Lower lobe of right lung (tissue), 2 donors: ENCODE results near the gene CSNK1D. TPM values are rescaled to one million over a fixed set of nuclear protein-coding genes. Genes with fewer than 3 reads are reported as not detected.

Source experiments
- ATAC-seq, 2 donors: fragments of 200-7000 bp; cut with Tn5 transposase; one replicate each; pipeline ENCODE4 v1.9.1; 2020 to 2022; ENCODE audit warnings: mild to moderate bottlenecking in 2 of 2, moderate library complexity in 2 of 2
- DNase-seq: peaks from one replicate; pipeline ENCODE4 v3.0.0-alpha.2; 2020
- H3K27ac ChIP-seq: fragments of 200-600 bp; one replicate; pipeline ENCODE4 v1.8.0; 2022
- H3K27me3 ChIP-seq: fragments of 200-600 bp; one replicate; pipeline ENCODE4 v1.8.0; 2022; ENCODE audit warnings: low read depth
- H3K36me3 ChIP-seq: fragments of 200-600 bp; one replicate; pipeline ENCODE4 v1.8.0; 2022; ENCODE audit warnings: mild to moderate bottlenecking
- H3K4me1 ChIP-seq: fragments of 200-600 bp; one replicate; pipeline ENCODE4 v1.8.0; 2022
- H3K4me3 ChIP-seq: fragments of 200-600 bp; one replicate; pipeline ENCODE4 v1.8.0; 2022; ENCODE audit warnings: mild to moderate bottlenecking
- H3K9me3 ChIP-seq: fragments of 200-600 bp; one replicate; pipeline ENCODE4 v1.8.0; 2022
- intact Hi-C: fragments of 100-400 bp; cut with DNase I; formaldehyde crosslinking; loops from one replicate; pipeline ENCODE4 v1.11.0; 2022
- total RNA-seq: library from RNA; stranded (reverse); fragmentation: NEBNext Ultra II Directional; extraction: Animal tissue kit (Norgen Biotek cat#: 25700); gene quantifications from one replicate; pipeline ENCODE4 v1.2.1, GENCODE V29; 2021
- TF ChIP-seq, protein P1 (sequence below): fragments of 200-600 bp; IDR thresholded peaks from one replicate; pipeline ENCODE4 v1.8.0; 2022; ENCODE audit warnings: antibody characterized with exemption, mild to moderate bottlenecking
- donor health status: DM: no; HTN: yes; CAD: no; lungs with severe emphysema.

CSNK1D gene
- total RNA-seq, 1 donor from 2014 or later, result 146 TPM

DNA sequence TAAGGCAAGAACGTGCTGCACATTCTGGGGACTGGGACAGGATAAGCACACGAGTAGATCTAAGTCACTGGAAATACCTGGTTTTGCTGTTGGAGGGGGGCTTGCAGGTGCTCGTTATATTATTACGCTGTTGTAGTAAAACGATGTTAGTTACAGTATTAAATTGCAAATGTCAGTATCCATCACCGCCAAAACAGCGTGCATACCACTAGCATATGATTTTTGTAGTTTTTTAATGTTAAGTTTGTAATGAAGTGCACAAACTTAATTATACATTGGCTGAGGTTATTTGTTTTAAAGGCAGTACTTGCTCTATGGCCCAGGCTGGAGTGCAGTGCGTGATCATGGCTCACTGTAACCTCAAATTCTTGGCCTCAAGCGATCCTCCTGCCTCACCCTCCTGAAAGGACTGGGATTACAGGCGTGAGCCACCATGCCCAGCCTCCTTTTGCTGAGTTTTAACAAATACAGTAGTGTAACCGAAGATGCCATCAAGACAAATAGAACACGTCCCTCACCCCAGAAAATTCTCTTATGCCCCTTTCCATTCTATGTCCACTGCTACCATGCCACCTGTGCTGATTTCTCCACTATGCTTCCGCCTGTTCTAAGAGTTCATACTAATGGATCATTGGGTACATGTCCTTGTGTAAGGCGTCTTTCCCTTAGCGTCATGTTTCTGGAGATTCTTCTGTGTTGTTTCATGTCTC is 20.7 kb upstream of the CSNK1D start:
- no peaks in the 10 kb centered on the region for H3K9me3 ChIP-seq
- H3K27me3 ChIP-seq, result no peaks in the 10 kb centered on the region
- DNase-seq (no peak), ATAC-seq (no peak)
- no peaks in the 10 kb centered on the region for H3K36me3 ChIP-seq
- H3K4me1 ChIP-seq, result peaks cover 67% of the 10 kb centered on the region
- H3K4me3 ChIP-seq, result peak overlapping the region; percentile 47
- TF ChIP-seq, protein P1, sequence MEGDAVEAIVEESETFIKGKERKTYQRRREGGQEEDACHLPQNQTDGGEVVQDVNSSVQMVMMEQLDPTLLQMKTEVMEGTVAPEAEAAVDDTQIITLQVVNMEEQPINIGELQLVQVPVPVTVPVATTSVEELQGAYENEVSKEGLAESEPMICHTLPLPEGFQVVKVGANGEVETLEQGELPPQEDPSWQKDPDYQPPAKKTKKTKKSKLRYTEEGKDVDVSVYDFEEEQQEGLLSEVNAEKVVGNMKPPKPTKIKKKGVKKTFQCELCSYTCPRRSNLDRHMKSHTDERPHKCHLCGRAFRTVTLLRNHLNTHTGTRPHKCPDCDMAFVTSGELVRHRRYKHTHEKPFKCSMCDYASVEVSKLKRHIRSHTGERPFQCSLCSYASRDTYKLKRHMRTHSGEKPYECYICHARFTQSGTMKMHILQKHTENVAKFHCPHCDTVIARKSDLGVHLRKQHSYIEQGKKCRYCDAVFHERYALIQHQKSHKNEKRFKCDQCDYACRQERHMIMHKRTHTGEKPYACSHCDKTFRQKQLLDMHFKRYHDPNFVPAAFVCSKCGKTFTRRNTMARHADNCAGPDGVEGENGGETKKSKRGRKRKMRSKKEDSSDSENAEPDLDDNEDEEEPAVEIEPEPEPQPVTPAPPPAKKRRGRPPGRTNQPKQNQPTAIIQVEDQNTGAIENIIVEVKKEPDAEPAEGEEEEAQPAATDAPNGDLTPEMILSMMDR, result no peak
- intact Hi-C loops, result no loop called here
- H3K27ac ChIP-seq, result peak overlapping the region; percentile 73

DNA sequence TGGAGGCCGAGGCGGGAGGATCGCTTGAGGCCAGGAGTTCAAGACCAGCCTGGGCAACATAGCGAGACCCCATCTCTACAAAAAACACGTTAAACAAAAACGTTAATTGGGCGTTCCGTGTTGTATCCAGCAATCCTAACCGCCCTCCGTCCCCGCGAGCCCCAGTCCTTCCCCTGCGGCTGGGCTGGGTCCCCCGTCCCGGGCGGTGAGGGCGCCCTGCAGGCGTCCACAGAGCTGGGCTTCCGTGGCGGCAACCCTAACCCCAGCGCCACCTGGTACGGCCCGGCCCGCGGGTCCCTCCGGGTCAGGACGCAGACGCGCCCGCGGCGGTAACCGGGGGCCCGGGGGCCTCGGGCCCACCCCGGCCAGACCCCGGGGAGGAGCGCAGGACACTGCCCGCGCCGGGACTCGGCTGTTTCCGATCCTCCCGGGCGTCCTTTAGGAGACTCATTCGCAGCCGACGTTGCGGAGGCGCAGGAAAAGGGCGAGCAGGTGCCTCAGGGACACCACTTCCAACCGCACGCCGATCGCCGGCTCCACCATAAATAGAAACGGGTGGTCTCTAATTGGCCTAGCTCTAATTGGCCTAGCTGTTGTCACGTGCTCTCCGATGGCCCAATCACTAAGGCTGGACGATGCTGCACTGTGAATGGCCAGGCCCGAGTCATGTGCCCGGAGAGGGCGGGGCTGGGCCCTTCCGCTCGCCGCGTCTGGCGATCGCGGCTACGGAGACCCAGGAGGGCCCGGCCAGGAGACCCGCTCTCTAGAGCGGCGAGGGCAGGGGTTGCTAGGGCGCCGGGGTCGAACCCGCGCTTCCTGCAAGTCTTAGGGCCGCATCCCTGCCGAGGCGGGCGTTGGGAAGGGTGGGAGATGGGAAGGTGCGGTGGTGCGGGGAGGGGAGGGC is 19.0 kb upstream of the CSNK1D start:
- H3K4me1 ChIP-seq, result peaks cover 70% of the 10 kb centered on the region
- intact Hi-C loops, result no loop called here

DNA sequence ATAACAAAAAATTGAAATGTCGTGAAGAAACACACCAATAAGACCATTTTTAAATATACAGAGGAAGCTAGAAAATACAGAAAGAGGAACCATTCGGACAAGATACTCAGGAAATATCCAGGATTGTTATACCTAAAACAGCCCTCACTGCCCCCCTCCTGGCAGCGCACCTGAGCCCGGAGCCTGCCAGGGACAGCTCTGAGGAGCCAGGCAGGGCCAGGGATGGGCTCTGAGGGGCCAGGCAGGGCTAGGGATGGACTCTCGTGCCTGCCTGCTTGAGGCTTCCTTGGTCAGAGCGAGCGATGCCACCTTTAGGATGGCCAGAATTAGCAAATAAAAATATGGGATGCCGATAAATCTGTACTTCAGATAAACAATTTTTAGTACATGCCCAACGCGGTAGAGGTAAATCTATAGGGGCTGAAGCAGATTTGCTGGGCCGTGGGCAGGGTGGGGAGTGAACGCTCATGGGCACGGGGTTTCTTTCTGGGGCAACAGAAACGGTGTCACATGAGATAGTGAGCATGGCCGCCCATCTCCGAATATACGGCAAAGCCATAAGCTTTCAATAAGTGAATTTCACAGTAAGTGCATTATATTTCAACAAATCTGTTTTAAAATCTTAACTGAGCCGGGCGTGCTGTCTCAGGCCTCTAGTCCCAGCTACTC is 18.2 kb upstream of the CSNK1D start:
- ATAC-seq, result no peak
- H3K9me3 ChIP-seq, result no peaks in the 10 kb centered on the region
- H3K27ac ChIP-seq, result peak overlapping the region; percentile 95
- peaks cover 70% of the 10 kb centered on the region for H3K4me1 ChIP-seq
- H3K36me3 ChIP-seq, result no peaks in the 10 kb centered on the region
- intact Hi-C loops, result no loop called here
- no peaks in the 10 kb centered on the region for H3K27me3 ChIP-seq
- TF ChIP-seq, protein P1, result no peak
- no peak for DNase-seq
- peak overlapping the region; percentile 71 for H3K4me3 ChIP-seq

More for the DNA sequence above, 19.0 kb upstream of the CSNK1D start:
- Histone ChIP-seq H3K36me3 (no peaks in the 10 kb centered on the region), H3K27me3 (no peaks in the 10 kb centered on the region), H3K9me3 (no peaks in the 10 kb centered on the region), H3K27ac (peak overlapping the region; percentile 95), H3K4me3 (peak overlapping the region; percentile 71)
- ATAC-seq (peak; percentile 92 to 95), DNase-seq (peak; percentile 98)
- TF ChIP-seq, protein P1, result no peak

DNA sequence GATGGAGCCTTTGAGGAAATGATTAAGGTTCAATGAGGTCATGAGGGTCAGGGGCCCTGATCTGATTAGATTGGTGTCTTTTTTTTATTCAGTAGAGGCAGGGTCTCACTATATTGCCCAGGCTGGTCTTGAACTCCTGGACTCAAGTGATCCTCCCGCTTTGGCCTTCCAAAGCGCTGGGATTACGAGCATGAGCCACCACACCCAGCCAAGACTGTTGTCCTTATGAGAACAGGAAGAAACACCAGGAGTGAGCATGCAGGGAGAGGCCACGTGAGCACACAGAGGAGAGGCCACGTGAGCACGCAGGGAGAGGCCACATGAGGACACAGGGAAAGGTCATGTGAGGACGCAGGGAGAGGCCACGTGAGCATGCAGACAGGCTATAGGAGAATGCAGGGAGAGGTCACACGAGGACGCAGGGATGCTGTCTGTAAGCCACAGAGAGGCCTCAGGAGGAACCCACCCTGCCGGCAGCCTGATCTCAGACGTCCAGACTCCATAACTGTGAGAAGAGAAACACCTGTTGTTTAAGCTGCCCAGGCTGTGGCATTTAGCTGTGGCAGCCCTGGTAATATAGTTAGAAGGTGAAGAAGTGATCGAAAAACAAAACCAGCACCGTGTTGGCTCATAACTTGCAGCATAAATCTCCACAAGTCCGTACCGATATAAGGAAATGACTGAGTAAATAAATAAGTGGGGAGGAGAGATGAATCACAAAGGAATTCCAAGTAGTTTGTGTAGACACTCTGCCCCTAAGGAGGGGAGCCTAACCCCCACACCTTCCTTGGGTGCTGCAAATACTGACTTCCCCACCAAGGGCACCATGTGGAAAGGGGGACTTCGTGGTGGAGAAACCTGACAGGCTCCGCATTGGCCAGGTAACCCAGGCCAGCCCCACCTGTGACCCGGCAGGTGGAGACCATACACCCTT is 14.6 kb upstream of the CSNK1D start:
- Histone ChIP-seq H3K4me3 (no peak overlapping the region), H3K36me3 (no peaks in the 10 kb centered on the region), H3K9me3 (no peaks in the 10 kb centered on the region), H3K27me3 (no peaks in the 10 kb centered on the region), H3K4me1 (peaks cover 48% of the 10 kb centered on the region), H3K27ac (peak overlapping the region; percentile 71)
- DNase-seq, result peak; percentile 93
- intact Hi-C loops, result no loop called here
- TF ChIP-seq, protein P1, result no peak
- peak; percentile 63 to 83 for ATAC-seq
